Measurements from ENCODE around the gene MMS19.

The MMS19 gene

GRCh38 chr10:97522937-97523336, 24.7 kb upstream of the MMS19 start:
- DNase-seq (ENCODE audit: low read depth): no peak
- H3K4me3 ChIP-seq (ENCODE audit: low read length): no peak overlapping the region
- no peak for TF ChIP-seq CTCF (IDR thresholded peaks at IDR 0.05; ENCODE audit: insufficient read depth, low read depth, low read length, missing control alignments)

GRCh38 chr10:97522071-97522470, 23.8 kb upstream of the MMS19 start:
- TF ChIP-seq CTCF (IDR thresholded peaks at IDR 0.05; ENCODE audit: insufficient read depth, low read depth, low read length, missing control alignments): no peak
- DNase-seq (ENCODE audit: low read depth): no peak
- H3K4me3 ChIP-seq (ENCODE audit: low read length): no peak overlapping the region

GRCh38 chr10:97520978-97521761, 22.9 kb upstream of the MMS19 start:
- DNase-seq (ENCODE audit: low read depth): no peak
- no peak overlapping the region for H3K4me3 ChIP-seq (ENCODE audit: low read length)

GRCh38 chr10:97520520-97520919, 22.3 kb upstream of the MMS19 start:
- no peak for DNase-seq (ENCODE audit: low read depth)
- no peak for TF ChIP-seq CTCF (IDR thresholded peaks at IDR 0.05; ENCODE audit: insufficient read depth, low read depth, low read length, missing control alignments)
- no peak overlapping the region for H3K4me3 ChIP-seq (ENCODE audit: low read length)

More at GRCh38 chr10:97520978-97521761, 22.9 kb upstream of the MMS19 start:
- TF ChIP-seq CTCF (IDR thresholded peaks at IDR 0.05; ENCODE audit: insufficient read depth, low read depth, low read length, missing control alignments): no peak

- no peak overlapping the region for H3K4me3 ChIP-seq (ENCODE audit: low read length)
- DNase-seq (ENCODE audit: low read depth): no peak
- TF ChIP-seq CTCF (IDR thresholded peaks at IDR 0.05; ENCODE audit: insufficient read depth, low read depth, low read length, missing control alignments): no peak
These were observed 21.1 kb upstream of the MMS19 start for GRCh38 chr10:97519342-97519741.

- no peak overlapping the region for H3K4me3 ChIP-seq (ENCODE audit: low read length)
- TF ChIP-seq CTCF (IDR thresholded peaks at IDR 0.05; ENCODE audit: insufficient read depth, low read depth, low read length, missing control alignments): no peak
- DNase-seq (ENCODE audit: low read depth): peak; percentile 78
These were observed 20.2 kb upstream of the MMS19 start for GRCh38 chr10:97518301-97519043.
